GM12873 (cell line): ENCODE data around the gene CLEC20A.

Experiments
- CTCF ChIP-seq: IDR thresholded peaks from 2 replicates; pipeline ENCODE4 v1.5.1; 2012; ENCODE audit warnings: low read depth, mild to moderate bottlenecking, moderate library complexity, low read length, control low read depth; ENCODE audit not compliant: insufficient read depth; ENCODE audit errors: missing control alignments

The CLEC20A gene

GRCh38 chr1:178533121-178533946, 36.6 kb upstream of the CLEC20A start:
- no peak for TF ChIP-seq CTCF

GRCh38 chr1:178532392-178532791, 35.6 kb upstream of the CLEC20A start:
- TF ChIP-seq CTCF, result peak; percentile 88

GRCh38 chr1:178531887-178532286, 35.1 kb upstream of the CLEC20A start:
- no peak for TF ChIP-seq CTCF

GRCh38 chr1:178530502-178530901, 33.7 kb upstream of the CLEC20A start:
- no peak for TF ChIP-seq CTCF

- no peak for TF ChIP-seq CTCF
Observed at GRCh38 chr1:178530037-178530402, 33.3 kb upstream of the CLEC20A start.

GRCh38 chr1:178529364-178530036, 32.7 kb upstream of the CLEC20A start:
- TF ChIP-seq CTCF, result no peak

GRCh38 chr1:178528953-178529335, 32.2 kb upstream of the CLEC20A start:
- TF ChIP-seq CTCF, result no peak
